WI38 (cell line): ENCODE measurements around the gene LITAFD.

Experiments used
- H3K4me3 ChIP-seq: 2 replicates; pipeline ENCODE4 v1.5.1; 2011; ENCODE audit warnings: low read depth, mild to moderate bottlenecking, control low read depth, low read length
- CTCF ChIP-seq: IDR thresholded peaks from 2 replicates; pipeline ENCODE4 v1.5.1; 2012; ENCODE audit warnings: low read depth, mild to moderate bottlenecking, control low read depth, low read length

The LITAFD gene

GRCh38 chr16:8887431-8887765 is 5.2 kb downstream of the LITAFD start:
- no peak overlapping the region for H3K4me3 ChIP-seq
- TF ChIP-seq CTCF: no peak

- no peak overlapping the region for H3K4me3 ChIP-seq
- no peak for TF ChIP-seq CTCF
These were observed 5.9 kb downstream of the LITAFD start for GRCh38 chr16:8887952-8888560.

GRCh38 chr16:8888951-8889892 is 7.1 kb downstream of the LITAFD start:
- no peak for TF ChIP-seq CTCF
- H3K4me3 ChIP-seq: no peak overlapping the region

DNA sequence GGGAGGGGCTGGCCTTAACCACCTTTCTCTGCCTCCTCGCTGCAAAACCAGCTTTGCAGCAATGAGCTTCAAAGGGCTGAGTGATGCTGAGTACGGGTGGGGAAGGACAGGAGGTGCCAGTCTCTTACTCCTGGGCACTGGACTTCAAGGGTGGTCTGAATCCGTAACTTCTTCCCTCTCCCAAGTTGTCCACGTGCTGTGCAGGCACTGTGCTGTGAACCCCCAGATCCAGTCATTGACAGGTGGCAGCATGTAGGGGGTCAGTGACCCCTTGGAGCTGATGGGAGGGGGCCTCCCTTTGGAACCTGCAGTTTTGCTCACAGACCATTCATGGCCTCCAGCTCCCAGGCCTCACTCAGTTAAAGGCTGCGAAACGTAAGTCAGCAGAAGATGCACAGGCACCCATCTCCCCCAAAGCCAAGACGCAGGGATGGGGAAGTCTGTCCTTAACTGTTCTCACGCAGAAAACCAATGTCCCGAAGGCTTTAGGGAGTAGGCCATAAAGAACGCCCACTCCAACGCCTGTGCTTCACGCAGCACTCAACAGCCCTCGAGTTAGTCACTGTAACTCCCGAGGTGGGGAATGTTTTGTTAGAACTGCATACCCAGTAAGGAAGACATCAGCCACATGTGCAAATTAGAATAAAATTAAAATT is 7.9 kb downstream of the LITAFD start:
- TF ChIP-seq CTCF: no peak

GRCh38 chr16:8890549-8890921 is 8.4 kb downstream of the LITAFD start:
- TF ChIP-seq CTCF: no peak
- H3K4me3 ChIP-seq: no peak overlapping the region

More for the DNA sequence above, 7.9 kb downstream of the LITAFD start:
- no peak overlapping the region for H3K4me3 ChIP-seq

DNA sequence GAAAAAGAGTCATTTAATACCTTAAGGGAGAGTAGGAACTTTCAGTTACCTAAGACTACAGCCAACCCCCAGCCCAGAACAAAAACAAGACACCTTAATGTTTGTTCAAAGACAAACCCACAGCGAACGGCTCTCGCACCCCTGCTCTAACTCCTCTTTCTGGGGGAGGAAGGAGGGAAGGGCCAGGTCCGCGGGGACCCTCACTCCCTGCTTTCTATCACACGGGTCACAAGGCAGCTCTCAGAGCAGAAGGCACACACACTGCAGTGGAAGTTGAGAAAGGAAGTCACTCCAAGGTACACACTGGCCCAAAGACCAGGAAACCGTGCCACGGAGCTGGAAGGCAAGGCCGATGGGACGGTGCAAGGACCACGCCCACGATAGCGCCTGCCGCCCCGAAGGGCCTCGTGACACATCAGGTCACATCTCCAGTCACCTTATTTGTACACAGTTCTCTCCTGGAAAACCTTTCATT is 10.0 kb downstream of the LITAFD start:
- TF ChIP-seq CTCF: no peak
- no peak overlapping the region for H3K4me3 ChIP-seq

- H3K4me3 ChIP-seq: no peak overlapping the region
- TF ChIP-seq CTCF: no peak
These were observed 11.3 kb downstream of the LITAFD start for GRCh38 chr16:8893426-8893825.
